GM21381 (cell line): Measurements from ENCODE around the gene JMJD6.
A peak's percentile ranks its signal among the peaks of the same experiment; 100 is the strongest.
"Not testable (repeated sequence)": the region's sequence is repeated elsewhere in the genome, so short reads cannot be mapped to it uniquely, and the experiment has no call there.

ENCODE experiments used
- ATAC-seq: cut with Tn5 transposase; IDR thresholded peaks from one replicate; pipeline ENCODE4 v1.9.1; 2021; ENCODE audit warnings: mild to moderate bottlenecking, moderate library complexity; ENCODE audit not compliant: unreplicated experiment

Gene JMJD6

GRCh38 chr17:76737082-76737675 lies 10.8 kb upstream of the JMJD6 start, which contains the start of gene SRSF2:
SRSF2 (minus strand) TSS chr17:76737331; CDS start chr17:76737160, 171 bp downstream.
- peak; percentile 64 for ATAC-seq

GRCh38 chr17:76736349-76737081 lies 10.1 kb upstream of the JMJD6 start:
- ATAC-seq: no peak

GRCh38 chr17:76735586-76736348 lies 9.4 kb upstream of the JMJD6 start:
- no peak for ATAC-seq

GRCh38 chr17:76735006-76735405 lies 8.6 kb upstream of the JMJD6 start:
- ATAC-seq: no peak

- no peak for ATAC-seq
Measured at GRCh38 chr17:76734080-76734840, 7.9 kb upstream of the JMJD6 start.

- no peak for ATAC-seq
Measured at GRCh38 chr17:76733618-76733957, 7.2 kb upstream of the JMJD6 start.

- ATAC-seq: no peak
Measured at GRCh38 chr17:76732734-76733617, 6.6 kb upstream of the JMJD6 start.

GRCh38 chr17:76731800-76732733 lies 5.7 kb upstream of the JMJD6 start:
- not testable (repeated sequence) for ATAC-seq

- no peak for ATAC-seq
Measured at GRCh38 chr17:76727745-76728456, 1.5 kb upstream of the JMJD6 start.

- peak; percentile 43 for ATAC-seq
Measured at GRCh38 chr17:76726776-76727718, 641 bp upstream of the JMJD6 start, which contains the start of gene METTL23. METTL23 (plus strand) TSS chr17:76726839; CDS start chr17:76729711, 2,872 bp downstream.

- ATAC-seq: peak; percentile 3
Measured at GRCh38 chr17:76725580-76726230, 701 bp downstream of the JMJD6 start.

GRCh38 chr17:76723812-76724211 lies 2.6 kb downstream of the JMJD6 start:
- no peak for ATAC-seq

GRCh38 chr17:76722977-76723376 lies 3.4 kb downstream of the JMJD6 start:
- not testable (repeated sequence) for ATAC-seq

GRCh38 chr17:76722279-76722678 lies 4.1 kb downstream of the JMJD6 start:
- ATAC-seq: no peak

GRCh38 chr17:76721463-76721862 lies 4.9 kb downstream of the JMJD6 start:
- no peak for ATAC-seq

GRCh38 chr17:76720941-76721340 lies 5.5 kb downstream of the JMJD6 start:
- no peak for ATAC-seq

- ATAC-seq: no peak
Measured at GRCh38 chr17:76720211-76720610, 6.2 kb downstream of the JMJD6 start.
